Pulmonary artery endothelial cell (primary cell): ENCODE results near the gene ZDHHC18. TPM values are rescaled to one million over a fixed set of nuclear protein-coding genes. Genes with fewer than 3 reads are reported as not detected.
"Not testable (repeated sequence)": the region's sequence is repeated elsewhere in the genome, so short reads cannot be mapped to it uniquely, and the experiment has no call there.

ENCODE experiments used
- DNase-seq: peaks from one replicate; pipeline ENCODE4 v3.0.0-alpha.2; 2011; ENCODE audit warnings: low read depth, low spot score
- total RNA-seq: library from RNA; depleted of rRNA; stranded (reverse); fragments of >200 nt; gene quantifications from 2 replicates; pipeline ENCODE4 v1.2.3, GENCODE V29; 2014

Gene ZDHHC18
- total RNA-seq, 1 donor from 2014 or later = 6.5 TPM

DNA sequence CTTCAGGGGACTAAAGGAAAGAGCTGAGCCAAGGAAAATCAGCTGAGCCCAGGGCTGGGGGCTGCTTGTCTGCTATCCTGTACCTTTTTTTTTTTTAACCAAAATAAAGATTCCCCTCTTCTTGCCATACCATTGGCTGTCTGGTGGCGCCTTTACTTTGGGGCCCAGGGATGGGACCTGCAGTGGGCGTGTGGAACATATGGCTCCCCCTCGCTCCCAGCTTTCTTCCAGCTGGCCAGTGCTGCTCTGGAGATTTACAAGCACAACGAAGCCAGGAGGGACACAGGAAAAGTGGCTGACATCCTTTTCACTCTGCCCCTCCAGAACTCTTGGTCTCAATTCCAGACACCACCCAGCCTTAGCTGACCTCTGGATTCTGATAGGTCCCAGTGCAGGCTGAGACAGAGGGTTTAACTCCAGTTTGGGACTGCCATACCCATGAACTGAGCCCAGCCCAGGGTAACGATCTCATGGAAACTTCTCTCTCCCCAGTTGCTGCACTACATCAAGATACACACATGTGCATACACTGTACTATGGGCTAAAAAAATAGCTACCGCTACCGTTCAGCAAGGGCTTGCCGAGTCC, 31.1 kb downstream of the ZDHHC18 start:
- DNase-seq = no peak

DNA sequence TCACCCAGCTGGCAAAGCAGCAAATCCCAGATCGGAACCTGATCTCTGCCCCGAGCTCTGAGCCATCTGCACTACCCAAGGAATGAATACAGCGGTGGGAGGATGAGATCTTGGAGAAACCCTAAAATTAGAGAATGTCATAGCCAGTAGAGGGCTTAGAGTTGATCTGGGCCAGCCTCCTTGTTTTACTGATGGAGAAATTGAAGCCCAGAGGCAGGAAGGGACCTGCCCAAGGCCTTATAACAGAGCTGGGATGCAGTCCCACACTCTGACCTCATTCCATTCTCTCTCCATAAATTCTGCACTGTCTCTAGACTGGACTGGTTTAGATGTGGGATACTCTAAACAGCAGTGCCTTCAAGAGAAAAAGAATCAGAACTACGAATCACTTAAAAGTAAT, 31.7 kb downstream of the ZDHHC18 start:
- no peak for DNase-seq

DNA sequence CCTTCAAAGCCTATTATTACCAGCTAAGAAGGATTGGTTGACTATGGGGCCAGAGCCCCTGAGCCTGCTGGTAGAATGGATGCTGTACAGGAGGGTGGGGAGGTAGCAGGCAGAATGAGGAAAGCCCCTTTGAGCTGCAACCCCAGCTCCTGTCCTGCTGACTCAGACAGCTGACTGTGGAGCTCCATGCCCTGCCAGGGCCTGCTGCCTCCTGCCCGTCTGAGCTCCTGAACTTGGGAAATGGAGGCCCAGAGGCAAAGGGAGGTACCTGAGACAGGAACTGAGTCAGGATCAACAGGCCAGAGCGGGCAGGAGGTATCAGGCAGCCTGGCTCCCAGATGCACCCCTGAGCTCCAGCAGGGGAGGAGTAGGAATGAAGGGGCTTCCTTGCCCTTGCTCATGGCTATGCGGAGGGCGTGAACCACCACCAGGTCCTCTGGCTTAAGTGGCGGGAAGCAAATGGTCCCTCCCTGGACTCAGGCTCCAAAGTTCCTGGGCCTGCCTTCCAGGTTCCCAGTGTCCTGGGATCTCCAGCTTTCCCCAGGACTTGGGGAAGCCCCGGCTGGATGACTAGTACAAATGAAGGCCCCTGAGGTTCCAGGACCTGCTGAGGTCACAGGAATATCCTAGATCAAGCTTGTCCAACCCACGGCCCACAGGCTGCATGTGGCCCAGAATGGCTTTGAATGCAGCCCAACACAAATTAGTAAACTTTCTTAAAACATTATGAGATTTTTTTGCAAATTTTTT, 32.6 kb downstream of the ZDHHC18 start:
- no peak for DNase-seq

DNA sequence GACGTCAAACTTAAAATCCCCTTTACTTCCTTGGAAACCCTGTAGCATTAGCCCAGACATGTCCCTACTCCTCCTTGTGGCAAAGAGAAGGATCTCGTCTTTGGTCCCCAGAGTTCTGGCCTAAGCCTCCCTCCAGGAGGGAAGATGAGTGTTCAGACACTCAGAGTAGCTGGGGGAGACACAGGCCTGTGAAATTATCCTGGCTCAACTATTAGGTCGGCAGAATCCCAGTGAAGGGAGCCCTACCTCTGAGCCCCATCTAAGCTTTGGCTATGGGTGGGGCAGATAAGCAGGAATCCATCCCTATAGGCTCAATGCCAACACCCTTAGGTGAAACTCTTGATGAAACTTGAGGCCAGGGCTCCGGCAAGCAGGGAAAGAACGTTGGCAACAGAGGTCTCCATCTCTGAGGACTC, 34.8 kb downstream of the ZDHHC18 start:
- DNase-seq = no peak

DNA sequence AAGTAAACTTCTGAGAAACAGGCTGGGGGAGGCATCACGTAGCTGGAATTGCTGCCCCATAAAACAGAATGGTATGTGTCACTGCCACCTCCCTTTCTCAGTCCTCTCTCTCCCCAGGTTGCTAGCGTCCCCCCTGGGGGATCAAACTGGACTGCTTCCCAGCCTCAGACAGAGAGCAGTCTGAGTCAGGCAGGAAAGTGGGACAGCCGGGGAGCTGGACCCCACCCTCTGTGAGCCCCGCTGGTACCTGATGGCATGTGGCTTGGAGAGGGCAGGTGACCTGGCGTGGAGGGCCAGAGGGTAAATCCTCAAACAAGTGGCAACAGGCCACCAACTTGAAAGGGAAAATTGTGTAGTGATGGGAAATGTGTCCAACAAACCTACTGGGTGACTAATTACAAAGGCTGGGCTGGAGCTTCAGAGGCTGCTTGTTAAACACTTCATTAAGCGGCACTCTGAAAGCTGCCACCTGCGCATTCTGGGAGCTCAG, 35.4 kb downstream of the ZDHHC18 start:
- no peak for DNase-seq

DNA sequence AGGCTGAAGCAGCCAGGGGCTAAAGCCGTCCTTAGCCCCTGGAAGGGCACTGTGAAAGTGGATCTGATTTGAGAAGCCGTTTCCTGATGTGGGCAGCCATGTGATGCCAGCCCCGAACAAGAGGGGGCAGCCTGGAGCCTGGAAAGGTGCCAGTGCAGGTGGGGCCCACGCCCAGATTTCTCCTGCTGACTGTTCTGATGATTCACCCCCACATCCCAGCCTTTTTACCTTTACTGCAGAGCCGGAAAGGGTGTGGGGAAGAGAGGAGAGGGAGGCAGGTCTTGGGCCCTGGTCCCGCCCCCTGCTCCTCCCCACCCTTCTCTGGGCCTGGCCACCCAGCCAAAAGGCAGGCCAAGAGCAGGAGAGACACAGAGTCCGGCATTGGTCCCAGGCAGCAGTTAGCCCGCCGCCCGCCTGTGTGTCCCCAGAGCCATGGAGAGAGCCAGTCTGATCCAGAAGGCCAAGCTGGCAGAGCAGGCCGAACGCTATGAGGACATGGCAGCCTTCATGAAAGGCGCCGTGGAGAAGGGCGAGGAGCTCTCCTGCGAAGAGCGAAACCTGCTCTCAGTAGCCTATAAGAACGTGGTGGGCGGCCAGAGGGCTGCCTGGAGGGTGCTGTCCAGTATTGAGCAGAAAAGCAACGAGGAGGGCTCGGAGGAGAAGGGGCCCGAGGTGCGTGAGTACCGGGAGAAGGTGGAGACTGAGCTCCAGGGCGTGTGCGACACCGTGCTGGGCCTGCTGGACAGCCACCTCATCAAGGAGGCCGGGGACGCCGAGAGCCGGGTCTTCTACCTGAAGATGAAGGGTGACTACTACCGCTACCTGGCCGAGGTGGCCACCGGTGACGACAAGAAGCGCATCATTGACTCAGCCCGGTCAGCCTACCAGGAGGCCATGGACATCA, 36.5 kb downstream of the ZDHHC18 start, which contains the start of gene SFN:
SFN (plus strand) TSS at position 369 of the 904 bp plus-strand sequence; CDS start at position 433, 64 bp downstream.
- DNase-seq = no peak

DNA sequence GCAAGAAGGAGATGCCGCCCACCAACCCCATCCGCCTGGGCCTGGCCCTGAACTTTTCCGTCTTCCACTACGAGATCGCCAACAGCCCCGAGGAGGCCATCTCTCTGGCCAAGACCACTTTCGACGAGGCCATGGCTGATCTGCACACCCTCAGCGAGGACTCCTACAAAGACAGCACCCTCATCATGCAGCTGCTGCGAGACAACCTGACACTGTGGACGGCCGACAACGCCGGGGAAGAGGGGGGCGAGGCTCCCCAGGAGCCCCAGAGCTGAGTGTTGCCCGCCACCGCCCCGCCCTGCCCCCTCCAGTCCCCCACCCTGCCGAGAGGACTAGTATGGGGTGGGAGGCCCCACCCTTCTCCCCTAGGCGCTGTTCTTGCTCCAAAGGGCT, 37.2 kb downstream of the ZDHHC18 start:
- no peak for DNase-seq

DNA sequence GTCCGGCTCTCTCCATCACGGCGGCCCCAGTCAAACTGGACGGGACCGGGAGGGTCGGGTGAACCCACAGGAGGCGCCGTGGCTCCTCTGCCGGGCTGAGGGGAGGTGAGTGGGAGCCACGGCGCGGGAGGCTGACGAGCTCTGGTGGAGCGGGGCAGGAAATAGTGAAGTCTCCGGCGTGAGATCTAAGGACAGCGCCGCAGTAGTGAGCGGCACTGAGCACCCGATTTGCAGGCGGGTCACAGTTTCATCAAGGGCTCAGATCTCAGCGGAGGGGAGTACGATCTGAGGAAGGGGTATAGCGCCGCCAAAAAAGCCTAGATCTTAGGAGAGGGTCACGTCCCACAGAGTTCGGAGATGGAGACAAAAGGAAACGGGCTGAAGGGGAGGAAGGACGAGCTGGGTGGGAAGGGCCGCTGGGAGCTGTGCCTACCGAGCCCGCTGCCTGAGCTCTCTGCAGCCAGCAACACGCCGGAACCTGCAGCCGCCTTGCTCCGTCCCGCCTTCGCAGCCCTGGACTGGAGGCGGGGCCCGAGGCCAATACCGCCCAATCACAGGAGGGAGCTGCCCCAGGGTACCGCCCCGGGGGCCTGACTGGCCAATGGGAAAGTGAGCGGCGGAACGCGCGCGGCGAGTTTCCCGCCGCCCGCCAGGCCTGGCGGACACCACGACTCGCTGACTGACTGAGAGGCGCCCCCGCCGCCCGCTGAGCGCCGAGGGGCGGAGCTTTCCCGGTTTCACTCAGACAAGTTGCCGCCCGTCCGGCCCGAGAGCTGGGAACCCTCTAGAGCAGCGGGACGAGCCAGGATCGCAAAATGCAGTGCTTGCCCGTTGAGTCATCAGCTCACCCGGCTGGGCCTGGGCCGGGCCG, 38.4 kb downstream of the ZDHHC18 start:
- DNase-seq = peak; percentile 90

DNA sequence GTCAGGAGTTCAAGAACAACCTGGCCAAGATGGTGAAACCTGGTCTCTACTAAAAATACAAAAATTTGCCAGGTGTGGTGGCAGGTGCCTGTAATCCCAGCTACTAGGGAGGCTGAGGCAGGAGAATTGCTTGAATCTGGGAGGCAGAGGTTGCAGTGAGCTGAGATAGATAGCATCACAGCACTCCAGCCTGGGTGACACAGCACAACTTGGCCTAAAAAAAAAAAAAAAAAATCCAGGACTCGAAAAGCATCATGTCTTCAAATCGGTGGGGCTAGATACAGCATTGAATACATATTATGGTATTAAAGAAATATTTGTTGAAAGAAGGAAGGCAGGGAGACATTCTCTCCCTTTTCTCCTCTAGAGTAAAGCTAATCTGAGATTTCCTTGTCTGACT, 46.6 kb downstream of the ZDHHC18 start:
- DNase-seq = not testable (repeated sequence)

DNA sequence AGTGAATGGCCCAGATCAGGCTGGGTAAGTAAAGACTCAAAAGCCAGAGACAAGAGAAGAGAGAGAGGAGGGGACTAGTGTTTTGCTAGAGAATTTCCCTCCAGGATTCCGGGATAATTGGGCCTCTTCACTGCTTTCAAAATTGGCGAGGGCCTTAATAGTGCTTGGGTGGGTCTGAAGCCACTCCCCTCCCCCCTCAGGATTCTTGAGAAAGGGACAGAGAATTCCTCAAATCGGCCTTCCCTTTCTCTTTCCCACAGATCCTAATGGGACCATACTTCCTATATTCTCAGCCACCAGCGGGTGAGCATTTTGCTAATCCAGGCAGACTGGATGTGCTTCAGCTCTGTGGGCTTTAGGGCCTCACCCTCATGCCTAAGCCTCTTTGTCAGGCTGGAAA, 48.4 kb downstream of the ZDHHC18 start:
- no peak for DNase-seq

DNA sequence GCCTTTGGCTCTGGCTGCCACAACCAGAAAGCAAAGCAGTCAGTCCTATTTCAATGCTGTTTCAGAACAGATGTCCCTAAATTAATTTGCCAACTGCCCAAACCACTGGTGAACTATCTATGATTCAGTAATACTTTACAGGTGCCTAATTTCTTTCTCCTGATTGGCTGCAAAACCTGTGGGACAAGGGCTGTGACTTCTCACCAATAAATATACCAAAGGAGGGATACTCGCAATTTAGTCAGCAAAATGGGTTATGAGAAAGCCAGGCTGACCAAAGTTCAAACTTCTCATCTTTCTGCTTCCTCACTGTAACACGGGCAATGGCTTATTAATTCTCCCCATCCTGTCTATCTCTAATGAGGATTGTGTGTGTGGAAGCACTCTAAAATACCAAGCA, 50.8 kb downstream of the ZDHHC18 start:
- no peak for DNase-seq

DNA sequence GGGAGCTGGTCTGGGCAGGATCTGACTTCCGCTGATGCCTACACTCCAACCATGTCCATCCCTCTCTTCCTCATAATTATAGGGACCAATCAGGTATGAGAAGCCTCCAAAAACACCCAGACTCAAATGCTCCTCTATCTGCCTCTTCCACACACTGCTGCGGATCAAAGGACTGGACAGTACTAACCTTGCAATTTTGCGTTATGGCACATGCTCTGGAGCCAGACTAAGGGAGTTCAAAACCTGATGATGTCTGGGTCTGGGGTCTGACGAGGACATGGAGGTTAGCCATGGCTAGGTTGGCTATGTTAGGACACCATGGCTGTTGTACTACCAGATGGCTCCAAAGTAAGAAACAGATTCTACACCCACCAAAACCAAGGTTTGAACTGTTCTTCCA, 53.3 kb downstream of the ZDHHC18 start:
- no peak for DNase-seq

DNA sequence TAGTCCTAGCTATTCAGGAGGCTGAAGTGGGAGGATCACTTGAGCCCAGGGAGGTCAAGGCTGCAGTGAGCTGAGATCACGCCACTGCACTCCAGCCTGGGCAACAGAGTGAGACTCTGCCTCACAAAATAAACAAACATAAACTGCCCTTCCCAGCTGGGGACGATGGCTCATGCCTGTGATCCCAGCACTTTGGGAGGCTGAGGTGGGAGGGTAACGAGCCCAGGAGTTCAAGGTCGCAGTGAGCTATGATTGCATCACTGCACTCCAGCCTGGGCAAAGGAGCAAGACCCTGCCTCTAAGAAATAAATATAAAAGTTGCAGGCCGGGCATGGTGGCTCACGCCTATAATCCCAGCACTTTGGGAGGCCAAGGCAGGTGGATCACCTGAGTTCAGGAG, 55.1 kb downstream of the ZDHHC18 start:
- not testable (repeated sequence) for DNase-seq

DNA sequence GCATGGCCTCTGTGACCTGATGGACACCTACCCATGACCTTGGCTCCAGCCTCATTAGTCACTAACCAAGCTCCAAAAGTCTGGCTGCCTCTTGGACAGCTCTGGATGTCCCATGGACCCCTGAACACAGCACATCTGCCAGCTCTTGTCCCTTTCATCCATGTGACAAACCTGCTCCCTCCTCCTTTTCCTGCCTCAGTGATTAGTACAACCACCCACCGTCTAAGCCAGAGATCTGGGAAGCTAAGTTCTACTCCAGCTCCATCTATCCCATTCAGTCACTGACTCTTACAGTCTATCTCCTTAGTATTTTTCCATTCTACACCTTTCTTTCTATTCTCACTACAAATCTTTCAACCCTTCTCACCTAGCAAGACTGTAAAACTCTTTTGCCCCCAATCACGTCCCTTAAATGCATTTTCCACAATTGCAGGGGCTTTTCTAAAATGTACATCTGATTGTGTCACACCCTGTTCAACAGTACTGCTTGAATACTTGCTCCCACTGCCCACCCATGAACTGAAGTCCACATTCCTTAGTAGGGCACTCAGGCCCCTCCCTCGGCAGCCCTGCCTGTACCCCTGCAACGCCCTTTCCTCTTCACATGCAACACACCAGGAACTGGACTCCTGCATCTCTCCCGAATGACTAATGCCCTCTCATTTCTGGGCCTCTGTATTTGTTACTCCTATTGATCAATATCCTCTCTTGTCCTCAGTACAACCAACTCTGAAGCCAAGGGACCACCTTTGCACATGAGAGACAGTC, 56.4 kb downstream of the ZDHHC18 start:
- no peak for DNase-seq

DNA sequence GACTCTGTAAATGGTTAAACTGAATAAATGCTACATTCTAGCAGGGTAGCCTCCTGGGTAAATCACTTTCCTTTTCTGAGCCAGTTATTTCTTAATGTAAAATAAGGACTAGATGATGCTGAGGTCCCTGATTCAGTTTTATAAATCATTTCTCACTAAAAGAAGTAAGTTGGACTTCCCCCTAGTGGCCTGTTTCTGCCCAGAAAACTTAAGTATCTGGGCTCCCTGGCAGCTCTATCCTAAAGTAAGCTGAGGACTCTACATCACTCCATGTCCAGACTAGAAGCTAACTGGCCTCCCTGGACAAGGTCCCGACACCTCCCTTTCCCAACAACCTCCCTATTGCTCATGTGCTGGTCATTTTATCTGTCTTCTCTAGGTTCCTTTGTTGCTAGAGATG, 60.6 kb downstream of the ZDHHC18 start:
- DNase-seq = no peak

DNA sequence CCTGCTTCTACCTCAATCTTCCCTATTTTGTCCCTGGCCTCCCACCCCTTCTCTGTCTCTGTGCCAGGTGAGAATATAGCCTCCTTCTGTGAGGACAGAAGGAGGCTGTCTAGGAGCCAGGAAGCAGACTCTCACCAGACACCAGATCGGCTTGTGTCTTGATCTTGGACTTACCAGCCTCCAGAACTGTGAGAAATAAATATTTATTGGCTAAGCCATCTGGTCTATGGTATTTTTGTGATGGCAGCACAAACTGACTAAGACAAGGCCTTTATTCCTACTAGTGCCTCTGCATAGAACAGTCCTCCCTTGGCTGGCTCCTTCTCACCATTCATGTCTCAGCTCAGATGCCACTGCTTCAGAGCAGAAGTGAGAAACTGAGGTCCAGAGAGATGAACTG, 61.7 kb downstream of the ZDHHC18 start:
- no peak for DNase-seq

DNA sequence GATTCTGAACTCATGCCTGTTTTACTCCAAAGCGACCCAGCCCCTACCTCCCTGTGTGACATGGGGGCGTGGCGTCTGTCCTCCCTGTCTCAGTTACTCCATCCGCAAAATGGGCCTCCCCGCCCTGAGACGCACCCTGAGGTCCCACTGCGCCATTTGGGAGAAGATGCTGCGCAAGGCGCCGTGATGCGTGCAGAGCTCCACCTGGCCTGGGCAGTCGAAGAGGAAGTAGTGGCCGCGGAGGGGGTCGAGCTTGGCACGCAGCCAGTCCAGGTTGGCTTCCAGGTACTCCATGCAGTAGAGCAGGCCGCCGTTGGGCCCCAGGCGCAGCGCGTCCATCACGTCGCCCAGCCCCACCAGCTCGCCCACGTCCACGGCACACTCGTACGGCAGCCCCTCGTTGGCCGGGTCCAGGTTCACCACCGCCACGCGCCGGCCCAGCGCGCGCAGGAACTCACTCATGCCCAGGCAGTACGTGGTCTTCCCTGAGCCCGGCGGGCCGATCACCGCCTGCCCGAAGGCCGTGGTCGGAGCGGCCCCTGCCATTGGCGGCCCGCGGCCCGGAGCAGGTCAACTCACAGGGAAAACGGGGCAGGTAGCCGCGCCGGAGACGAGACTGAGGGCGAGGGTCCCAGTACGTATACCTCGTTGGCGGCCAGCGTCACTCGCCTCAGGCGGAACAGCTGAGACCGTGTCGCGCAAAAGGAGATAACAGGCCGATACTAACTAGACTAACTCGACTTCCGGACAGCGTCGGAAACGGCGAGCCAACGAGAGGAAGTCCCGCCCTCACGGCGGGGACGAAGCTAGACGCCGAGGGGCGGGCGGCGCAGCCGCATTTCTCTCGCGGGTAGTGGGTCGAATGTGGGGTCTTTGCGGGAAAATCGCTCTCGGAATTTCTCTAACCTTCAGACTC, 63.3 kb downstream of the ZDHHC18 start, which contains the start of gene GPN2:
GPN2 (minus strand) TSS at position 733 of the 916 bp plus-strand sequence; CDS start at position 546, 187 bp downstream.
- DNase-seq = peak; percentile 36

DNA sequence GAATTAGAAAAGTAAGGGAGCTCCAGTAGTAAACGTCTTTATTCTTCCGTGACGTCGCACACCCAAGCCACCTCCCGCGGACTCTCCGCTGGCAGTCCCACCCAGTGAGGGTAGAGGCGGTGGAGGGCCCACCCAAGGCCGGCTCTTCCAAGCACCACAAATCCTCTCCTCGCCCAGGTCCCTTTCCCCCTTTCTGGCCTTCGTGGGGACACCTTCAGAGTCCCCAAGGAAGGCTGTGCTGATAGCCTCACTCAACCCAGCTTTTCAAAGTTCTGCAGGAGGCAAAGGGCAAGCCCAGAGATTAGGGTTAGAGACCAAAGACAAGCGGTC, 63.9 kb downstream of the ZDHHC18 start:
- no peak for DNase-seq

DNA sequence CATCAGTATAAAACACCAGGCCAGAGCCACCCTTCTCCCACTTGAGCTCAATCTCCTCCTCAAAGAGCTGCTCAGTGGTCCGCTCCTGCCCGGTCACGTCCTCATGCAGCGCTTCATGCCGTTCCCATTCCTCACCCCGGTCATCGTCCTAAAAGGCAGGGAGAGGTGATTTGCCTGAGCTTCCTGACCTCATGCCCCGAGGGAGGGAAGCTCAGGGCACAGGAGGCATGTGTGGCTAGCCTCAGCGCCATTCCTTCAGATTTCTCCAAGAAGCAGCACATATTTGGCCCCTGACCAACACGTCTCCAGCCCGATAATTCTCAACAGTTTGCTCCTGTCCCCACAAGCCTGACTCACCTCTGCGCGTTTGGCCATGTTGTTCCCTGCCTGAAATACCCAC, 67.8 kb downstream of the ZDHHC18 start:
- DNase-seq = no peak
